Stomach (tissue), 4 donors: ENCODE measurements around the gene ITIH6.

Experiments
- CTCF ChIP-seq, 7 experiments: fragments of 450-650 bp in 4 of 7; fragments of 200-600 bp in 3 of 7; sonication (generic) in 3 of 7; IDR thresholded peaks; one replicate each; pipeline ENCODE4 v1.5.1; 2016 to 2019; ENCODE audit warnings: antibody characterized with exemption in 7 of 7, control low read depth in 2 of 7, mild to moderate bottlenecking in 1 of 7
- EP300 ChIP-seq: sonication (generic); formaldehyde crosslinking; IDR thresholded peaks from one replicate; pipeline ENCODE4 v1.6.1; 2017; ENCODE audit warnings: antibody characterized with exemption
- POLR2A ChIP-seq, 4 donors: fragments of 450-650 bp; IDR thresholded peaks; one replicate each; pipeline ENCODE4 v1.6.1; 2016; ENCODE audit warnings: antibody characterized with exemption in 4 of 4, control low read depth in 2 of 4, mild to moderate bottlenecking in 1 of 4, moderate library complexity in 1 of 4
- POLR2AphosphoS5 ChIP-seq, 3 donors: sonication (generic); formaldehyde crosslinking; IDR thresholded peaks; one replicate each; pipeline ENCODE4 v1.6.1; 2016; ENCODE audit warnings: antibody characterized with exemption in 3 of 3

- TF ChIP-seq POLR2A (IDR thresholded peaks at IDR 0.05) (no peak), CTCF (IDR thresholded peaks at IDR 0.05) (no peak), POLR2AphosphoS5 (IDR thresholded peaks at IDR 0.05) (no peak), EP300 (no peak)
Measured at GRCh38 chrX:54708404-54708803, 89.7 kb downstream of the ITIH6 start.
